ENCODE data around the gene TDRD10.

DNA sequence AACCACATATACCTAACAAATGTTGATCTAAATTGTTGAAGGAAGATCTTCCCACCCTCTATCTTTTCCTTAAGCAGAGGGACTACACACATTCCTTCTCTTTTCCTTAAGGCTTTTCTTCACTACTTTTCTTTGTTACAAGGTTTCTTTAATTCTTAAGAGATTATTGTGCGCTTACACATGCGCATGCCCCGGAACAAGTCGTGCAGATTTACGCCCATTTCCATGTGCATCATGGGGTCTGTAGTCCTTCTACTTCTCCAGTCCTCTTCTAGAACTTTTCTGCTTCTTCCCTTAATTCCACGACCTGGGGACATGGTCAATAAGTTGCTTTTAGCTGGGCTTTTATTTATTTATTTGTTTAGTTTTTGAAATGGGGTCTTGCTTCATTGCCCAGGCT, 63.9 kb downstream of the TDRD10 start:
- no peak for TF ChIP-seq JUND (IDR thresholded peaks at IDR 0.05; ENCODE audit: low read length)
- no peak for TF ChIP-seq POLR2A (IDR thresholded peaks at IDR 0.05; ENCODE audit: control extremely low read depth in 1 of 2, low read depth in 2 of 2, low read length in 2 of 2)
- no peak for TF ChIP-seq POLR2AphosphoS5 (IDR thresholded peaks at IDR 0.05; ENCODE audit: low read depth, low read length)
- TF ChIP-seq CTBP2 (IDR thresholded peaks at IDR 0.05; ENCODE audit: borderline replicate concordance, insufficient read depth, insufficient read length, low read length): no peak
- TF ChIP-seq BACH1 (IDR thresholded peaks at IDR 0.05; ENCODE audit: low read length): no peak
- TF ChIP-seq EP300 (IDR thresholded peaks at IDR 0.05; ENCODE audit: borderline replicate concordance in 1 of 2, low read depth in 2 of 2, low read length in 2 of 2): no peak
- no peak for TF ChIP-seq EGR1 (IDR thresholded peaks at IDR 0.05; ENCODE audit: borderline replicate concordance, low read depth, low read length)
- TF ChIP-seq CTCF (IDR thresholded peaks at IDR 0.05; ENCODE audit: control extremely low read depth in 1 of 3, insufficient read depth in 1 of 3, low read depth in 1 of 3, low read length in 3 of 3): no peak

All from H1 (cell line).